T-cell (primary cell): ENCODE data around the gene SERP1. TPM values are rescaled to one million over a fixed set of nuclear protein-coding genes. Genes with fewer than 3 reads are reported as not detected.

Experiments used
- ATAC-seq, 4 experiments: fragments of 200-7000 bp in 3 of 4; fragments of 150-1000 bp in 1 of 4; cut with Tn5 transposase; replicated peaks in 1 of 4; 1 replicate in 3 of 4; 2 replicates in 1 of 4; pipeline ENCODE4 v1.10.0; 2021; ENCODE audit warnings: moderate library complexity in 3 of 4, mild to moderate bottlenecking in 2 of 4, moderate number of reproducible peaks in 1 of 4
- CTCF ChIA-PET, 2 donors: fragments of 300-600 bp; sonication (Branson Sonifier 250); formaldehyde crosslinking; loops; one replicate each; lab custom pipeline; 2022; ENCODE audit warnings: antibody characterized with exemption in 2 of 2; lab: Charles Lee
- POLR2A ChIA-PET, 2 donors: fragments of 300-600 bp; sonication (Branson Sonifier 250); formaldehyde crosslinking; loops; one replicate each; lab custom pipeline; 2022; ENCODE audit warnings: antibody characterized with exemption in 2 of 2; lab: Charles Lee
- DNase-seq, 35 experiments: peaks; one replicate each; pipeline versions ENCODE4 v3.0.0 to v3.0.0-alpha.2; 2013 to 2023
- H3K27ac ChIP-seq: one replicate; pipeline ENCODE4 v1.5.1; 2013; ENCODE audit warnings: low read length
- H3K27me3 ChIP-seq, 2 experiments: replicated peaks in 1 of 2; 1 replicate in 1 of 2; 2 replicates in 1 of 2; pipeline versions ENCODE4 v1.6.1 to v1.7.0; 2013; ENCODE audit warnings: low read length in 1 of 2, mixed read lengths in 1 of 2; ENCODE audit not compliant: control insufficient read depth in 2 of 2, insufficient read depth in 2 of 2; ENCODE audit errors: extremely low read depth in 1 of 2
- H3K36me3 ChIP-seq, 2 donors: 1 replicate in 1 of 2; 2 replicates in 1 of 2; pipeline versions ENCODE4 v1.6.1 to v1.7.0; 2013; ENCODE audit warnings: low read length in 1 of 2; ENCODE audit not compliant: control insufficient read depth in 2 of 2, insufficient read depth in 1 of 2; ENCODE audit errors: extremely low read depth in 1 of 2
- H3K4me1 ChIP-seq, 2 experiments: 1 replicate in 1 of 2; 2 replicates in 1 of 2; pipeline versions ENCODE4 v1.6.1 to v1.7.0; 2013; ENCODE audit warnings: low read length in 2 of 2, mixed read lengths in 1 of 2; ENCODE audit not compliant: insufficient read depth in 2 of 2, control insufficient read depth in 1 of 2; ENCODE audit errors: extremely low read depth in 1 of 2
- H3K4me3 ChIP-seq, 2 donors: 1 replicate in 1 of 2; 2 replicates in 1 of 2; pipeline versions ENCODE4 v1.5.1 to v1.7.0; 2013; ENCODE audit warnings: mild to moderate bottlenecking in 2 of 2, low read length in 1 of 2, moderate library complexity in 1 of 2; ENCODE audit not compliant: control insufficient read depth in 1 of 2; ENCODE audit errors: extremely low read depth in 1 of 2
- H3K9me3 ChIP-seq: 2 replicates; pipeline ENCODE4 v1.7.0; 2013
- H3K27ac Mint-ChIP-seq, 2 donors: one replicate each; pipeline ENCODE4 v1.8.0; 2020 to 2021; ENCODE audit warnings: mild to moderate bottlenecking in 2 of 2, mixed read lengths in 2 of 2
- H3K27me3 Mint-ChIP-seq, 2 donors: one replicate each; pipeline ENCODE4 v1.8.0; 2021 to 2022; ENCODE audit warnings: mixed read lengths in 2 of 2
- H3K36me3 Mint-ChIP-seq: one replicate; pipeline ENCODE4 v1.8.0; 2021; ENCODE audit warnings: mixed read lengths
- H3K4me1 Mint-ChIP-seq, 3 donors: one replicate each; pipeline ENCODE4 v1.8.0; 2020 to 2022; ENCODE audit warnings: mixed read lengths in 3 of 3, mild to moderate bottlenecking in 1 of 3
- H3K4me3 Mint-ChIP-seq, 3 donors: one replicate each; pipeline ENCODE4 v1.8.0; 2020 to 2022; ENCODE audit warnings: mild to moderate bottlenecking in 3 of 3, mixed read lengths in 3 of 3, moderate library complexity in 3 of 3
- H3K9me3 Mint-ChIP-seq, 3 donors: one replicate each; pipeline ENCODE4 v1.8.0; 2020 to 2022; ENCODE audit warnings: mixed read lengths in 3 of 3
- WGBS: methylation state at CpG from one replicate; pipeline ENCODE4 v1.1.5; 2013; ENCODE audit warnings: missing lambda C conversion rate; ENCODE audit not compliant: insufficient coverage; 5-methylcytosine and 5-hydroxymethylcytosine counted together
- total RNA-seq, 35 experiments: library from RNA in 6 of 35; stranded (reverse) in 6 of 35; fragments of 120-200 nt in 1 of 35; gene quantifications; one replicate each; pipeline versions ENCODE4 v1.2.1 to v1.2.4 and lab custom pipeline; 2013 to 2026

The SERP1 gene
- total RNA-seq, 5 donors from 2014 or later (not counting 1 experiment from before 2014, with no cell fraction given): 109 to 134 (median 123) TPM

DNA sequence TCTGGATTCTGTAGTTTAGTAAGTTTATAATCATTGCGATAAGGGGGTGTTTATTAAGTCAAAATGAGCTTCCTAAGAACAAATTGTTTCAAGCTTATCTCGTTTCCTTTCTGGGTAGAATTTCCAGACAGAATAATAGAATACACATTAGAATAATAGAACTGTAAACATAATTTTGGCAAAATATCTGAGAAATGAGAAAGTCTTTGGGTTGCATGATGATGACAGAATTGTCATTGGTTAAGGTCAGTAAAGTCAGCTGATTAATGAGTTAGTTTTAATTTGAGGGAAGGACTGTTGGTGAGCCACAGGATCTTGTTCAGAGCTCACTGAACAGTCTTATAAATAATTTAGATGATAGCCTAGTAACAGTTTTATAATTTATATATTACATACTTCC, 10.5 kb upstream of the SERP1 start:
- peak overlapping the region in 1 of 2 donors; percentile 38 for H3K27ac Mint-ChIP-seq
- H3K4me3 Mint-ChIP-seq: no peak overlapping the region
- Histone ChIP-seq H3K27me3 (no peaks in the 10 kb centered on the region), H3K4me1 (peaks cover 0 to 6% of the 10 kb centered on the region in 2 experiments), H3K4me3 (no peak overlapping the region), H3K9me3 (no peaks in the 10 kb centered on the region), H3K27ac (no peak overlapping the region), H3K36me3 (peaks cover 0 to 38% of the 10 kb centered on the region in 2 donors)
- CTCF ChIA-PET: interaction anchor here in 1 of 2 donors (0.6 kb wide), 1 partner anchor 594 kb away, joined by 3 read pairs; no protein-coding TSS in a partner anchor
- no CpG with 5 or more reads among the region's 2 CpGs for WGBS
- H3K4me1 Mint-ChIP-seq: peaks cover 29 to 44% (median 40%) of the 10 kb centered on the region in 3 donors
- H3K9me3 Mint-ChIP-seq: no peaks in the 10 kb centered on the region
- no peaks in the 10 kb centered on the region for H3K27me3 Mint-ChIP-seq
- ATAC-seq (no peak), DNase-seq (no peak)
- POLR2A ChIA-PET: interaction anchor here (0.9 to 1.1 kb wide), 2 partner anchors 28 to 207 kb away, joined by 3 read pairs; no protein-coding TSS in a partner anchor
- peaks cover 52% of the 10 kb centered on the region for H3K36me3 Mint-ChIP-seq

GRCh38 chr3:150555859-150556436, 9.7 kb upstream of the SERP1 start:
- ATAC-seq (no peak), DNase-seq (no peak)
- CTCF ChIA-PET: no interaction called here
- Mint-ChIP-seq H3K27me3 (no peaks in the 10 kb centered on the region), H3K27ac (peak overlapping the region; percentile 28 to 36), H3K4me1 (peaks cover 33 to 47% (median 43%) of the 10 kb centered on the region in 3 donors), H3K36me3 (peaks cover 54% of the 10 kb centered on the region), H3K4me3 (no peak overlapping the region), H3K9me3 (no peaks in the 10 kb centered on the region)
- 83% methylated on average over 2 of the region's 4 CpGs for WGBS
- POLR2A ChIA-PET: interaction anchor here (0.9 to 1.1 kb wide), 2 partner anchors 29 to 208 kb away, joined by 3 read pairs; no protein-coding TSS in a partner anchor
- H3K27me3 ChIP-seq: no peaks in the 10 kb centered on the region
- no peak overlapping the region for H3K4me3 ChIP-seq
- no peaks in the 10 kb centered on the region for H3K9me3 ChIP-seq
- H3K4me1 ChIP-seq: peaks cover 0 to 6% of the 10 kb centered on the region in 2 experiments
- peaks cover 0 to 38% of the 10 kb centered on the region in 2 donors for H3K36me3 ChIP-seq
- no peak overlapping the region for H3K27ac ChIP-seq

DNA sequence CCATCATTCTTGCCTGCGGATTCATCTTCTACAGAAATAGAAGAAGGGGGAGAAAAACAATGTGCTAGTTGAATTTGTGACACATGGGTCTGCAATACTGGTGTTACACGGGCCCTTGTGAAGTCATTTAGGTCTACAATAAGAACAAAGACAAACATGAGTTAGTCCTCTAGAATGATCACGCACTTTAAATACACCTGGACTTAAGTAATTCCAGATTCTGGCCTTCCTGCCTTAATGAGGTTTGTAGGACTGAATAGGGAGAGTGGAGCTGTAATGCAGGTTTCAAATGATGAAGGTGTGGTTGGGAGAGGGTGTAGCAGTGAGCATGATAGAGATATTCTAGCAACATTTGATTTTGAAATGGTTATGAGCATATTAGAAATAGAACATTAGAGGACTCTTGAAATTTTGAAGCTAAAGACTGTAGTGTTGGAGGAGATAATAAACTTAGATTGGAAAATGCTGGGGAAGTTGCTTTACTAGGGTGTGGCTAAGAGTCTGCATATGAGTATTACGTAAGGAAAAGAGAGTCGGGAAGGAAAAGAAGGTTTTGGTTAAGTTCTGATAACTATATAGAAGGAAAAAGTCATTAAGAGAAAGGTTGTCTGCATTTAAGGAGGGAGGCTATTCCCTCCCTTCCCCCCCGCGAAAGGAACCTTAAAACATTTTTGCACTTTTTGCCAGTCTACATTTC, 897 bp upstream of the SERP1 start:
- no peak for ATAC-seq
- H3K4me1 ChIP-seq: peaks cover 7 to 26% of the 10 kb centered on the region in 2 experiments

DNA sequence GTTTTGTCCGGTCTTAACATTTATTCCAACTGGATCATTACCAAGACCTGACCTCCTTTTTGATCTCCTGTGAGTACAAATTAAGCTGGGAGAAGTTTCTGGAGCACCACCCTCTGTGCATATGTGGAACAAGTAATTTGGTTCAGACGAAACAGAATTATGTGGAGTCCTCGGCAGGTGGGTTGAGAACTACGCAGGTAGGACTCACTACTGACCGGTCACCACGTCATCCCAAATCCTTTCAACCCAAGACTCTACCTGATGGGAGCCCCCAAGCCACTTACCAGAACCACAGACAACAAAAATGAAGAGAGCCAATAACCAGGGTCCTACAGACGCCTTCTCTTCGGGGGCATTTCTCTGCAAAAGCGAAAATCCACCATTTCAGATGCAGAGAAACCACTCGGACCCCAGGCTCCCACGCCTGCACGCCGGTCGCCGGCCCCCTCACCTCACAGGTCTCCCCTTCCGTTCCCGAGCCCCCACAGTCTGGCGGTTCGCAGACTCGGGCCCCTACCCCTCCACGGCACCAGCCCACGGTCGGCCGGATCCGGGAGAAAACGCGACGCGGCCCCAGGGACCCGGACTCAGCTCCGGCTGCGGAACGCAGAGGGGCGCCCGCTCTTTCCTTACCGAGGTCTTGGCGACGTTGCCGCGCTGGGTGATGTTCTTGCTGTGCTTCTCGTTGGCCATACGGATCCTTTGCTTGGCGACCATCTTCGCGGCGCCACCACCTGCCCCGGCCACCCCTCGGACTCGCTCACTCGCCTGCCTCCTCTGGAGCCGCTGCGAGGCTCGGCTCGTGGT, 674 bp downstream of the SERP1 start:
- peaks cover 17% of the 10 kb centered on the region for H3K36me3 Mint-ChIP-seq

More for the DNA sequence above, 897 bp upstream of the SERP1 start:
- DNase-seq: no peak
- Mint-ChIP-seq H3K27ac (peak overlapping the region; percentile 97 to 99), H3K4me3 (peak overlapping the region; percentile 94 to 95 (median 94)), H3K27me3 (no peaks in the 10 kb centered on the region), H3K4me1 (peaks cover 61 to 66% (median 64%) of the 10 kb centered on the region in 3 donors), H3K9me3 (no peaks in the 10 kb centered on the region), H3K36me3 (peaks cover 12% of the 10 kb centered on the region)
- POLR2A ChIA-PET: interaction anchor here in 1 of 2 donors (0.6 to 4.8 kb wide), 9 partner anchors 12 to 649 kb away, joined by 3 to 27 read pairs (median 3); partner anchors contain the start of genes ERICH6, SELENOT and SIAH2
- Histone ChIP-seq H3K27ac (peak overlapping the region; percentile 89), H3K27me3 (no peaks in the 10 kb centered on the region), H3K36me3 (peaks cover 0 to 20% of the 10 kb centered on the region in 2 donors), H3K9me3 (no peaks in the 10 kb centered on the region), H3K4me3 (peak overlapping the region; percentile 61 to 98)
- WGBS: no CpG with 5 or more reads among the region's 7 CpGs
- CTCF ChIA-PET: interaction anchor here in 1 of 2 donors (1.4 to 1.6 kb wide), 2 partner anchors 41 to 580 kb away, joined by 3 to 5 read pairs; no protein-coding TSS in a partner anchor

DNA sequence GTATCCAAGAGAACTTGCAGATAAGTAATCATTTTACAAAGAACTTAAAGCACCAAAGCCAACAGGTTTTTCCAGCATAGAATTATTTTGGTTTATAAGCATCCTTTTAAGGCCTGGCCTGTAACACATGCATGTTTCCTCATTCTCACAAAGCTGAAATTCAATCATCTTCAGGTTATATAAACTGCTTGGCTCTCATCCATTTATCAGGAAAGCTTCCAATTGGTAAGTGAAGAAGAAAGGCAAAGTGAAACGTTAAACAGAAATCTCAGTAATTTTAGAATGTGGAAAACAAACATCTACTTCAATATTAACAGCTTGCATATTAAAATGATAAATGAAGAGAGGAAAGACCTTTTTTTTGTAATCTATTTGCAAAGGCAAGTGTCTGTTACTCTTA, 1.6 kb downstream of the SERP1 start:
- H3K27me3 Mint-ChIP-seq: no peaks in the 10 kb centered on the region
- no peak for ATAC-seq
- Histone ChIP-seq H3K27ac (no peak overlapping the region), H3K4me3 (no peak overlapping the region), H3K27me3 (no peaks in the 10 kb centered on the region), H3K4me1 (peaks cover 7 to 32% of the 10 kb centered on the region in 2 experiments), H3K36me3 (peaks cover 0 to 15% of the 10 kb centered on the region in 2 donors), H3K9me3 (no peaks in the 10 kb centered on the region)
- no peak for DNase-seq
- peaks cover 17% of the 10 kb centered on the region for H3K36me3 Mint-ChIP-seq
- no CpG with 5 or more reads among the region's 1 CpG for WGBS
- ChIA-PET POLR2A (interaction anchor here (0.6 to 4.8 kb wide), 8 partner anchors 58 to 1715 kb away, joined by 3 to 27 read pairs (median 6); partner anchors contain the start of genes SELENOT (in 1 of the 2), SIAH2 (in 1 of the 2) and TSC22D2 (in 1 of the 2)), CTCF (interaction anchor here (0.6 to 1.5 kb wide), 11 partner anchors 16 to 792 kb away, joined by 3 to 4 read pairs (median 4); partner anchors contain the start of gene SIAH2 (in 1 of the 2))
- no peaks in the 10 kb centered on the region for H3K9me3 Mint-ChIP-seq
- peaks cover 65 to 69% (median 66%) of the 10 kb centered on the region in 3 donors for H3K4me1 Mint-ChIP-seq
- peak overlapping the region; percentile 94 to 95 (median 94) for H3K4me3 Mint-ChIP-seq
- H3K27ac Mint-ChIP-seq: peak overlapping the region; percentile 34 to 69

More for the DNA sequence above, 674 bp downstream of the SERP1 start:
- H3K27ac ChIP-seq: peak overlapping the region; percentile 89
- H3K4me3 Mint-ChIP-seq: peak overlapping the region; percentile 94 to 95 (median 94)
- H3K27me3 ChIP-seq: no peaks in the 10 kb centered on the region
- H3K27ac Mint-ChIP-seq: peak overlapping the region; percentile 97 to 99
- CTCF ChIA-PET: interaction anchor here in 1 of 2 donors (0.6 to 1.5 kb wide), 9 partner anchors 17 to 737 kb away, joined by 3 to 5 read pairs (median 4); partner anchors contain the start of gene TSC22D2
- ATAC-seq: peak; percentile 9 to 41 (median 33)
- peaks cover 0 to 18% of the 10 kb centered on the region in 2 donors for H3K36me3 ChIP-seq
- peak in 30 of 35 experiments; percentile 3 to 62 (median 33) for DNase-seq
- peaks cover 7 to 32% of the 10 kb centered on the region in 2 experiments for H3K4me1 ChIP-seq
- peak overlapping the region; percentile 61 to 98 for H3K4me3 ChIP-seq
- WGBS: under 1% methylated on average over 53 of the region's 54 CpGs
- H3K9me3 ChIP-seq: no peaks in the 10 kb centered on the region
- POLR2A ChIA-PET: interaction anchor here (0.6 to 4.8 kb wide), 10 partner anchors 57 to 1714 kb away, joined by 3 to 27 read pairs (median 4); partner anchors contain the start of genes ERICH6 (in 1 of the 2), SELENOT (in 1 of the 2), SIAH2 (in 1 of the 2) and TSC22D2 (in 1 of the 2)
- no peaks in the 10 kb centered on the region for H3K9me3 Mint-ChIP-seq
- H3K27me3 Mint-ChIP-seq: no peaks in the 10 kb centered on the region
- H3K4me1 Mint-ChIP-seq: peaks cover 67 to 73% (median 69%) of the 10 kb centered on the region in 3 donors
